Hepatocyte (in vitro differentiated cells): ENCODE measurements around the gene CACNA2D1.

Experiments
- EZH2phosphoT487 ChIP-seq: fragments of 200-600 bp; sonication (generic); IDR thresholded peaks from one replicate; pipeline ENCODE4 v1.6.1; 2018; ENCODE audit warnings: antibody characterized with exemption, mild to moderate bottlenecking, low read depth, moderate library complexity; ENCODE audit not compliant: unreplicated experiment, severe bottlenecking
- TF ChIP-seq, protein P1 (sequence below): fragments of 200-600 bp; sonication (generic); IDR thresholded peaks from 2 replicates; pipeline ENCODE4 v1.5.1; 2016; ENCODE audit warnings: antibody characterized with exemption, mild to moderate bottlenecking; ENCODE audit not compliant: poor library complexity

DNA sequence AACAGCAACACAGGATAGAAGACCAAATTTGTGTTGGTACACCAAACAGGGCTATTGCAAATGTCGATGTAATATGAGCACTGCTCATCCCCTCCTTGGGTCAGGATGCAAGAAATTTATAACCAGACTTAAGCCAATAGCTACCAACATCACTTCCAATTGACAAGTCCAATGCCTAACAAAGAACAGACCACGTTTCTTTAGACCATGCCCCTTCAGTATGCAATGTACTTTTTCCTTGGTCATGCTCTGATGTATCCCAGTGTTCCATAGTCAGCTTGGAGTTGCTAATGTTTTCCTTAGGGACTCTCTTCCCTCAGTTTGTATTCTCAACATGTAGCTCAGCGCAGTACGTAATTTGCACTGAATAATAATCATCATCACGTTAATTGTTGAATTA is 7.8 kb downstream of the CACNA2D1 start:
- TF ChIP-seq EZH2phosphoT487 = no peak
- TF ChIP-seq, protein P1, sequence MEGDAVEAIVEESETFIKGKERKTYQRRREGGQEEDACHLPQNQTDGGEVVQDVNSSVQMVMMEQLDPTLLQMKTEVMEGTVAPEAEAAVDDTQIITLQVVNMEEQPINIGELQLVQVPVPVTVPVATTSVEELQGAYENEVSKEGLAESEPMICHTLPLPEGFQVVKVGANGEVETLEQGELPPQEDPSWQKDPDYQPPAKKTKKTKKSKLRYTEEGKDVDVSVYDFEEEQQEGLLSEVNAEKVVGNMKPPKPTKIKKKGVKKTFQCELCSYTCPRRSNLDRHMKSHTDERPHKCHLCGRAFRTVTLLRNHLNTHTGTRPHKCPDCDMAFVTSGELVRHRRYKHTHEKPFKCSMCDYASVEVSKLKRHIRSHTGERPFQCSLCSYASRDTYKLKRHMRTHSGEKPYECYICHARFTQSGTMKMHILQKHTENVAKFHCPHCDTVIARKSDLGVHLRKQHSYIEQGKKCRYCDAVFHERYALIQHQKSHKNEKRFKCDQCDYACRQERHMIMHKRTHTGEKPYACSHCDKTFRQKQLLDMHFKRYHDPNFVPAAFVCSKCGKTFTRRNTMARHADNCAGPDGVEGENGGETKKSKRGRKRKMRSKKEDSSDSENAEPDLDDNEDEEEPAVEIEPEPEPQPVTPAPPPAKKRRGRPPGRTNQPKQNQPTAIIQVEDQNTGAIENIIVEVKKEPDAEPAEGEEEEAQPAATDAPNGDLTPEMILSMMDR = no peak
